Measurements from ENCODE around the gene PCDHGA3.
"Not testable (repeated sequence)": the region's sequence is repeated elsewhere in the genome, so short reads cannot be mapped to it uniquely, and the experiment has no call there.

PCDHGA3 gene

DNA sequence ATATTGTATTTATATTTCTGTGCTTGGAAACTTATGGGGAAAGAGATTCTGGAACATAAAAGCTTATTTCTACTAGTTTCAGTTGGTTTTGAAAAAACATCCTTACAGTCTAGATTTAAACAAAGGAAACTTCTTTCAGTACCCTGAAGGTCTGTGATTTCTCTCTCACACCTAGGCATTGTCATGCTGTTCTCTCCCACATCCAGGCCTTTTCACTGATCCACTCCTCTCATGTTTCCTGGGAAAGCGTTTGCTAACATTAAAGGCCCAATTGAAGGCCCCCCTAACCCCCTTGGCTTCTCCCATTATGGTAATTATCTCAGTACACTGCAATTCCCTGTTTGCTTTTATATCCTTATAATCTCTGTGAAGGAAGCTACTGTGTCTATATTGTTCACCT lies 856 bp upstream of the PCDHGA3 start:
- Histone ChIP-seq H4K20me1 (no peaks in the 10 kb centered on the region), H3K9me3 (replicated peaks in 1 of 11) (peaks cover 94 to 100% (median 98%) of the 10 kb centered on the region in 11 experiments), H3K27me3 (no peaks in the 10 kb centered on the region)

GRCh38 chr5:141343953-141344463 lies 379 bp downstream of the PCDHGA3 start:
- TF ChIP-seq Cebpa-rat (IDR thresholded peaks at IDR 0.05) = no peak
- no peak overlapping the region for H3K9ac ChIP-seq
- no peak overlapping the region for H3K4me2 ChIP-seq
- no peaks in the 10 kb centered on the region for H3K4me1 ChIP-seq
- H3K27ac ChIP-seq = no peak overlapping the region
- peaks cover 0 to 11% (median 0%) of the 10 kb centered on the region in 11 experiments; a peak in 5 of 22 replicates for H3K36me3 ChIP-seq
- no peaks in the 10 kb centered on the region for H3K27me3 ChIP-seq
- peaks cover 87 to 100% (median 97%) of the 10 kb centered on the region in 11 experiments for H3K9me3 ChIP-seq (replicated peaks in 1 of 11)
- H3K4me3 ChIP-seq = peak overlapping the region in 1 of 10 experiments; percentile 9; a peak in 1 of 20 replicates
- H4K20me1 ChIP-seq = no peaks in the 10 kb centered on the region

More for the DNA sequence above, 856 bp upstream of the PCDHGA3 start:
- no peak overlapping the region for H3K4me3 ChIP-seq
- H3K4me1 ChIP-seq = no peaks in the 10 kb centered on the region
- no peak overlapping the region for H3K9ac ChIP-seq
- H3K36me3 ChIP-seq = peaks cover 0 to 14% (median 0%) of the 10 kb centered on the region in 11 experiments; a peak in 5 of 22 replicates
- TF ChIP-seq Cebpa-rat (IDR thresholded peaks at IDR 0.05) = no peak
- no peak overlapping the region for H3K27ac ChIP-seq
- H3K4me2 ChIP-seq = no peak overlapping the region

GRCh38 chr5:141345327-141345726 lies 1.7 kb downstream of the PCDHGA3 start:
- Histone ChIP-seq H3K4me2 (no peak overlapping the region), H3K4me1 (no peaks in the 10 kb centered on the region), H3K27ac (no peak overlapping the region), H3K4me3 (no peak overlapping the region; a peak in 1 of 20 replicates), H3K9ac (no peak overlapping the region), H4K20me1 (no peaks in the 10 kb centered on the region), H3K27me3 (no peaks in the 10 kb centered on the region), H3K36me3 (peaks cover 0 to 7% (median 0%) of the 10 kb centered on the region in 11 experiments; a peak in 4 of 22 replicates), H3K9me3 (replicated peaks in 1 of 11) (peaks cover 84 to 100% (median 94%) of the 10 kb centered on the region in 11 experiments)
- TF ChIP-seq Cebpa-rat (IDR thresholded peaks at IDR 0.05) = no peak

GRCh38 chr5:141346017-141346416 lies 2.4 kb downstream of the PCDHGA3 start:
- H3K9ac ChIP-seq, H3K27me3 ChIP-seq, H3K27ac ChIP-seq, H4K20me1 ChIP-seq, H3K4me2 ChIP-seq, H3K4me3 ChIP-seq, H3K36me3 ChIP-seq, H3K4me1 ChIP-seq: not testable (repeated sequence)
- H3K9me3 ChIP-seq (replicated peaks in 1 of 11) = peaks cover 84 to 100% (median 94%) of the 10 kb centered on the region in 11 experiments

- H3K27me3 ChIP-seq = no peaks in the 10 kb centered on the region
- no peaks in the 10 kb centered on the region for H3K4me1 ChIP-seq
- no peak for TF ChIP-seq Cebpa-rat (IDR thresholded peaks at IDR 0.05)
- no peak within 1 kb of the TSS for H3K9ac ChIP-seq
- H3K4me3 ChIP-seq = no peak within 1 kb of the TSS
- no peaks in the 10 kb centered on the region for H4K20me1 ChIP-seq
- peaks cover 0 to 3% (median 0%) of the 10 kb centered on the region in 11 experiments; a peak in 2 of 22 replicates for H3K36me3 ChIP-seq
- H3K9me3 ChIP-seq (replicated peaks in 1 of 11) = peaks cover 77 to 94% (median 85%) of the 10 kb centered on the region in 11 experiments
- no peak within 1 kb of the TSS for H3K27ac ChIP-seq
- no peak within 1 kb of the TSS for H3K4me2 ChIP-seq
These were observed 6.4 kb downstream of the PCDHGA3 start, which contains the start of gene PCDHGB1 for GRCh38 chr5:141349917-141350619. PCDHGB1 (plus strand) TSS chr5:141350099; CDS start chr5:141350261, 162 bp downstream.

DNA sequence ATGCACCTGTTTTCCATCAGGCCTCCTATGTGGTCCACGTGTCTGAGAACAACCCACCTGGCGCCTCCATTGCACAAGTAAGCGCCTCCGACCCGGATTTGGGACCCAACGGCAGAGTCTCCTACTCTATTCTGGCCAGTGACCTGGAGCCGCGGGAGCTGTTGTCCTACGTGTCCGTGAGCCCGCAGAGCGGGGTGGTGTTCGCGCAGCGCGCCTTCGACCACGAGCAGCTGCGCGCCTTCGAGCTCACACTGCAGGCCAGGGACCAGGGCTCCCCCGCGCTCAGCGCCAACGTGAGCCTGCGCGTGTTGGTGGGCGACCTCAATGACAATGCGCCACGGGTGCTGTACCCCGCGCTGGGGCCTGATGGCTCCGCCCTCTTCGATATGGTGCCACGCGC lies 8.0 kb downstream of the PCDHGA3 start:
- H3K4me1 ChIP-seq = no peaks in the 10 kb centered on the region
- no peak for TF ChIP-seq Cebpa-rat (IDR thresholded peaks at IDR 0.05)
- H3K4me3 ChIP-seq = no peak overlapping the region
- no peaks in the 10 kb centered on the region for H4K20me1 ChIP-seq
- H3K4me2 ChIP-seq = no peak overlapping the region
- peaks cover 0 to 5% (median 0%) of the 10 kb centered on the region in 11 experiments; a peak in 1 of 22 replicates for H3K36me3 ChIP-seq
- H3K27me3 ChIP-seq = no peaks in the 10 kb centered on the region
- peaks cover 80 to 94% (median 87%) of the 10 kb centered on the region in 11 experiments for H3K9me3 ChIP-seq (replicated peaks in 1 of 11)
- H3K27ac ChIP-seq = no peak overlapping the region
- no peak overlapping the region for H3K9ac ChIP-seq

- H3K4me3 ChIP-seq = no peak within 1 kb of the TSS
These were observed 11.4 kb downstream of the PCDHGA3 start, which contains the start of gene PCDHGA4 for GRCh38 chr5:141354900-141355469. PCDHGA4 (plus strand) TSS chr5:141355021; CDS start chr5:141355108, 87 bp downstream.

GRCh38 chr5:141355641-141356040 lies 12.0 kb downstream of the PCDHGA3 start:
- Histone ChIP-seq H3K27ac (no peak overlapping the region), H3K27me3 (no peaks in the 10 kb centered on the region), H4K20me1 (no peaks in the 10 kb centered on the region), H3K4me2 (no peak overlapping the region), H3K36me3 (peaks cover 0 to 5% (median 0%) of the 10 kb centered on the region in 11 experiments; a peak in 1 of 22 replicates), H3K4me1 (no peaks in the 10 kb centered on the region), H3K9ac (no peak overlapping the region), H3K4me3 (no peak overlapping the region), H3K9me3 (replicated peaks in 1 of 11) (peaks cover 69 to 93% (median 81%) of the 10 kb centered on the region in 11 experiments)
- TF ChIP-seq Cebpa-rat (IDR thresholded peaks at IDR 0.05) = no peak

More at GRCh38 chr5:141354900-141355469, 11.4 kb downstream of the PCDHGA3 start, which contains the start of gene PCDHGA4:
- Histone ChIP-seq H3K27ac (no peak within 1 kb of the TSS), H3K9ac (no peak within 1 kb of the TSS), H3K4me1 (no peaks in the 10 kb centered on the region), H3K4me2 (no peak within 1 kb of the TSS), H3K9me3 (replicated peaks in 1 of 11) (peaks cover 69 to 93% (median 81%) of the 10 kb centered on the region in 11 experiments), H3K36me3 (peaks cover 0 to 5% (median 0%) of the 10 kb centered on the region in 11 experiments; a peak in 1 of 22 replicates), H4K20me1 (no peaks in the 10 kb centered on the region), H3K27me3 (no peaks in the 10 kb centered on the region)
- no peak for TF ChIP-seq Cebpa-rat (IDR thresholded peaks at IDR 0.05)

- Histone ChIP-seq H3K4me1 (no peaks in the 10 kb centered on the region), H3K4me2 (no peak overlapping the region), H3K9me3 (replicated peaks in 1 of 11) (peaks cover 69 to 93% (median 81%) of the 10 kb centered on the region in 11 experiments), H3K36me3 (peaks cover 0 to 5% (median 0%) of the 10 kb centered on the region in 11 experiments; a peak in 1 of 22 replicates), H3K9ac (no peak overlapping the region), H3K4me3 (no peak overlapping the region), H3K27me3 (no peaks in the 10 kb centered on the region), H3K27ac (no peak overlapping the region), H4K20me1 (no peaks in the 10 kb centered on the region)
- TF ChIP-seq Cebpa-rat (IDR thresholded peaks at IDR 0.05) = no peak
These were observed 12.5 kb downstream of the PCDHGA3 start for GRCh38 chr5:141356133-141356532.

Data from BLaER1 treated with 17β-estradiol and CSF1 and Interleukin-3, amounts not matched to agents 10 nM and 100 nM (cell line).